GM21786 (cell line): Measurements from ENCODE around the gene SEPTIN10.
"Not testable (repeated sequence)": the region's sequence is repeated elsewhere in the genome, so short reads cannot be mapped to it uniquely, and the experiment has no call there.

ENCODE experiments used
- ATAC-seq: cut with Tn5 transposase; IDR thresholded peaks from one replicate; pipeline ENCODE4 v1.9.1; 2021; ENCODE audit not compliant: unreplicated experiment

Gene SEPTIN10

GRCh38 chr2:109607766-109608165 lies 6.0 kb downstream of the SEPTIN10 start:
- ATAC-seq: no peak

- no peak for ATAC-seq
Measured at GRCh38 chr2:109604597-109604996, 9.2 kb downstream of the SEPTIN10 start.

- ATAC-seq: no peak
Measured at GRCh38 chr2:109602617-109603188, 11.1 kb downstream of the SEPTIN10 start.

- ATAC-seq: no peak
Measured at GRCh38 chr2:109601783-109602182, 12.0 kb downstream of the SEPTIN10 start.

GRCh38 chr2:109597283-109597682 lies 16.5 kb downstream of the SEPTIN10 start:
- no peak for ATAC-seq

- ATAC-seq: no peak
Measured at GRCh38 chr2:109595644-109596043, 18.1 kb downstream of the SEPTIN10 start.

- ATAC-seq: no peak
Measured at GRCh38 chr2:109594246-109594885, 19.4 kb downstream of the SEPTIN10 start.

- ATAC-seq: no peak
Measured at GRCh38 chr2:109592905-109593304, 20.9 kb downstream of the SEPTIN10 start.

GRCh38 chr2:109591206-109591605 lies 22.6 kb downstream of the SEPTIN10 start:
- no peak for ATAC-seq

GRCh38 chr2:109586687-109587086 lies 27.1 kb downstream of the SEPTIN10 start:
- ATAC-seq: no peak

- ATAC-seq: no peak
Measured at GRCh38 chr2:109582928-109583895, 30.6 kb downstream of the SEPTIN10 start.

- not testable (repeated sequence) for ATAC-seq
Measured at GRCh38 chr2:109577630-109578029, 36.1 kb downstream of the SEPTIN10 start.

GRCh38 chr2:109575373-109575772 lies 38.4 kb downstream of the SEPTIN10 start:
- no peak for ATAC-seq

- no peak for ATAC-seq
Measured at GRCh38 chr2:109563980-109564550, 49.7 kb downstream of the SEPTIN10 start.

- no peak for ATAC-seq
Measured at GRCh38 chr2:109563288-109563687, 50.5 kb downstream of the SEPTIN10 start.

- ATAC-seq: no peak
Measured at GRCh38 chr2:109562421-109562820, 51.3 kb downstream of the SEPTIN10 start.

GRCh38 chr2:109560265-109560664 lies 53.5 kb downstream of the SEPTIN10 start:
- ATAC-seq: no peak

- ATAC-seq: no peak
Measured at GRCh38 chr2:109558076-109558882, 55.5 kb downstream of the SEPTIN10 start.

- no peak for ATAC-seq
Measured at GRCh38 chr2:109557309-109557708, 56.5 kb downstream of the SEPTIN10 start.

GRCh38 chr2:109555346-109555900 lies 58.3 kb downstream of the SEPTIN10 start:
- ATAC-seq: no peak
